Ovary (tissue), 1 donor: ENCODE results near the gene SYNPO.

Experiments used
- EP300 ChIP-seq: sonication (generic); formaldehyde crosslinking; IDR thresholded peaks from one replicate; pipeline ENCODE4 v1.6.1; 2017; ENCODE audit warnings: antibody characterized with exemption
- POLR2A ChIP-seq: fragments of 450-650 bp; IDR thresholded peaks from one replicate; pipeline ENCODE4 v1.6.1; 2017; ENCODE audit warnings: antibody characterized with exemption, mild to moderate bottlenecking, moderate library complexity

DNA sequence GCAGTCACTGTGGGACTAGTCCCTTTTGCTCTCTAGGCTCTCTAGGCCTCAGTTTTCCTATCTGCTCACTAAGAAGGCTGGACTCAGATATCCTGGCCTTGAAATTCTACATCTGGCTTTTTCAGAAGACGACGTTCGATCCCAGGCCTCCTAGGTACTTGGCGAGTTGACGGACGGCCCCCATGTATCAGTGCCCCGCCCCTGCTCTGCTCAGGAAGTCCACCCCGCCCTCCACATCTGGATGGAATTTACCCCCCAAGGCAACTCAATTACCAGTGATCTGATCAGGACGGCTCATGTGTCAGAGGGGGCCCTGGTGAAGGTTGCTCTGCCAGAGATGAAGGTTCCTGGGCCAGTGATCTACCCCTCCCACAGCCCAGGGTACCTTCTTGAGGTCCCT, 44.1 kb upstream of the SYNPO start:
- TF ChIP-seq POLR2A (no peak), EP300 (no peak)
